HepG2 (cell line): Measurements from ENCODE around the gene GALNT18. TPM values are rescaled to one million over a fixed set of nuclear protein-coding genes. Genes with fewer than 3 reads are reported as not detected.

Experiments
- ARID5B ChIP-seq: IDR thresholded peaks from 2 replicates; pipeline ENCODE4 v1.4.0; 2020; ENCODE audit warnings: mild to moderate bottlenecking, missing genetic modification reagents
- NONO ChIP-seq, 2 experiments: fragments of 450-650 bp in 1 of 2; sonication (generic) in 1 of 2; formaldehyde crosslinking in 1 of 2; IDR thresholded peaks in 1 of 2; conservative IDR thresholded peaks in 1 of 2; 2 replicates each; pipeline versions ENCODE4 v1.6.1 to v1.8.0; 2017 to 2022; ENCODE audit warnings: mild to moderate bottlenecking in 1 of 2, missing genetic modification reagents in 1 of 2, moderate library complexity in 1 of 2
- SMARCE1 ChIP-seq: fragments of 450-650 bp; IDR thresholded peaks from 2 replicates; pipeline ENCODE4 v1.6.1; 2017; ENCODE audit warnings: borderline replicate concordance
- ZBTB42 ChIP-seq: sonication (generic); formaldehyde crosslinking; IDR thresholded peaks from 2 replicates; pipeline ENCODE4 v1.5.0; 2020; ENCODE audit warnings: mild to moderate bottlenecking, missing genetic modification reagents
- ZEB1 ChIP-seq: IDR thresholded peaks from 2 replicates; pipeline ENCODE4 v1.6.1; 2012; ENCODE audit warnings: mild to moderate bottlenecking, low read depth, inconsistent platforms; ENCODE audit not compliant: insufficient replicate concordance
- ZGPAT ChIP-seq: IDR thresholded peaks from 2 replicates; pipeline ENCODE4 v1.6.1; 2016; ENCODE audit warnings: mild to moderate bottlenecking
- ZNF136 ChIP-seq: sonication (generic); formaldehyde crosslinking; IDR thresholded peaks from 2 replicates; pipeline ENCODE4 v1.8.1; 2022; ENCODE audit warnings: low read depth, mild to moderate bottlenecking, moderate library complexity, missing genetic modification reagents
- ZNF674 ChIP-seq: sonication (generic); formaldehyde crosslinking; IDR thresholded peaks from 2 replicates; pipeline ENCODE4 v1.5.0; 2020; ENCODE audit warnings: low read depth, mild to moderate bottlenecking, missing genetic modification reagents
- ZSCAN29 ChIP-seq: sonication (generic); formaldehyde crosslinking; conservative IDR thresholded peaks from 2 replicates; pipeline ENCODE4 v1.4.0; 2020; ENCODE audit warnings: mild to moderate bottlenecking, missing genetic modification reagents
- polyA plus RNA-seq, 8 experiments: library from polyadenylated mRNA; depleted of rRNA in 3 of 8; stranded (reverse) in 7 of 8; unstranded in 1 of 8; fragments of >200 nt; fragmentation: Illumina TruSeq in 4 of 8; extraction: Trizol in 4 of 8; gene quantifications; 2 replicates each; pipeline versions ENCODE4 v1.2.1 to v1.2.3, GENCODE V29; 2011 to 2016; ENCODE audit warnings: low read depth in 4 of 8, missing spikeins in 1 of 8, mixed read lengths in 1 of 8; ENCODE audit not compliant: insufficient read depth in 1 of 8
- total RNA-seq, 5 experiments: library from RNA; depleted of rRNA; stranded (reverse); fragments of >200 nt; fragmentation: Illumina TruSeq; extraction: Trizol; gene quantifications; 2 replicates each; pipeline ENCODE4 v1.2.3, GENCODE V29; 2016; ENCODE audit warnings: low read depth in 1 of 5
- TF ChIP-seq, protein P1 (sequence below): sonication (generic); formaldehyde crosslinking; IDR thresholded peaks from 2 replicates; pipeline ENCODE4 v1.4.0; 2020; ENCODE audit warnings: missing genetic modification reagents
- TF ChIP-seq, protein P2 (sequence below): sonication (generic); formaldehyde crosslinking; IDR thresholded peaks from 2 replicates; pipeline ENCODE4 v1.5.0; 2020; ENCODE audit warnings: mild to moderate bottlenecking, missing genetic modification reagents
- TF ChIP-seq, protein P3 (sequence below): IDR thresholded peaks from 2 replicates; pipeline ENCODE4 v1.6.1; 2016; ENCODE audit warnings: missing biosample characterization, missing genetic modification reagents, low read depth

Gene GALNT18
- total and polyA plus RNA-seq, 2 of the 13 experiments (the other 11 are each of a cell fraction or from before 2014, with no cell fraction given), result 0.11 TPM; not detected in 1

DNA sequence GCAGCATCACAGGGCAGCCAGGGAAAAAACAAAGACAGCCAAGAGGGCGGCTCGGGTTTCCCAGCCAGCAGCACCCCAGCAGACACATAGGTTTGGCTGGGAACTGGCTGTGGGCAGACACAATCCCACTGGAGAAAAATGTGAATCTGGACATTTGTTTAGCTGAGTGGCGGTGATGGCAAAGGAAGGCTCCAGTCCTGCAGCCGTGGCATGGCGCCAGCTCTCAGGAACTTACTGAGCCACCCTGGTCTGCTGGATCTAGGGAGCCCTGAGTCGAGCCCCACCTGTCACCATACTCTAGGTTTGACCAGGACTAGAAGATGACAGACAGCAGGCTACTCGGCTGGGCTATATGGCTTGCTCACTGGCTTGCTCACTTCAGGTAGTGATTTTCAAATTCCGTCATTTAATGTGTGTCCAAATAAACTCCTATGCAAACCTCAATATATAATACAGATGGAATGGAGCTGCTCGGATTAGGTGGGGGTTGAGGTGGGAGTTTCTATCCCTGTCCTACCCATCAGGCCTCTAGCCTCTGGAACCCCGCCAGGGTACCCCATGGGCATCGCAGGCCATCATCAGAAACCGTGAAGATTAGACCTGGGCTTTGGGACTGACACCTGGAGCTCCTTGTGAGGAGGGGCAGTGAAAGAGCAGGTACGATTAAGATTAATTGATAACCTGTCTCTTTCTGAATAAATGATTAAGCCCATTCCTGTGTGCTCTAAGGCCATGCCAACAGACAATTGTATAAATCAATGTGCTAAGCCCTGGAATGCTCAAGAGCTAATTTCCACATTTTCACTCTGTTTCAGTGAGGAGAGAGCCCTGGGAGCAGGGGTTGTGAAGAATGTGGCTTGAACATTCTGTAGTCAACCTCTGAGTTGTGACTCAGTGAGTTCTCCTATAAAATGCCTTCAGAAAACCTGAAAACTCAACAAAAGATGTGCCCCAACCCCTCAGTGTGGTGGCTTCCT, 42.5 kb downstream of the GALNT18 start (continued):
- TF ChIP-seq, protein P1, sequence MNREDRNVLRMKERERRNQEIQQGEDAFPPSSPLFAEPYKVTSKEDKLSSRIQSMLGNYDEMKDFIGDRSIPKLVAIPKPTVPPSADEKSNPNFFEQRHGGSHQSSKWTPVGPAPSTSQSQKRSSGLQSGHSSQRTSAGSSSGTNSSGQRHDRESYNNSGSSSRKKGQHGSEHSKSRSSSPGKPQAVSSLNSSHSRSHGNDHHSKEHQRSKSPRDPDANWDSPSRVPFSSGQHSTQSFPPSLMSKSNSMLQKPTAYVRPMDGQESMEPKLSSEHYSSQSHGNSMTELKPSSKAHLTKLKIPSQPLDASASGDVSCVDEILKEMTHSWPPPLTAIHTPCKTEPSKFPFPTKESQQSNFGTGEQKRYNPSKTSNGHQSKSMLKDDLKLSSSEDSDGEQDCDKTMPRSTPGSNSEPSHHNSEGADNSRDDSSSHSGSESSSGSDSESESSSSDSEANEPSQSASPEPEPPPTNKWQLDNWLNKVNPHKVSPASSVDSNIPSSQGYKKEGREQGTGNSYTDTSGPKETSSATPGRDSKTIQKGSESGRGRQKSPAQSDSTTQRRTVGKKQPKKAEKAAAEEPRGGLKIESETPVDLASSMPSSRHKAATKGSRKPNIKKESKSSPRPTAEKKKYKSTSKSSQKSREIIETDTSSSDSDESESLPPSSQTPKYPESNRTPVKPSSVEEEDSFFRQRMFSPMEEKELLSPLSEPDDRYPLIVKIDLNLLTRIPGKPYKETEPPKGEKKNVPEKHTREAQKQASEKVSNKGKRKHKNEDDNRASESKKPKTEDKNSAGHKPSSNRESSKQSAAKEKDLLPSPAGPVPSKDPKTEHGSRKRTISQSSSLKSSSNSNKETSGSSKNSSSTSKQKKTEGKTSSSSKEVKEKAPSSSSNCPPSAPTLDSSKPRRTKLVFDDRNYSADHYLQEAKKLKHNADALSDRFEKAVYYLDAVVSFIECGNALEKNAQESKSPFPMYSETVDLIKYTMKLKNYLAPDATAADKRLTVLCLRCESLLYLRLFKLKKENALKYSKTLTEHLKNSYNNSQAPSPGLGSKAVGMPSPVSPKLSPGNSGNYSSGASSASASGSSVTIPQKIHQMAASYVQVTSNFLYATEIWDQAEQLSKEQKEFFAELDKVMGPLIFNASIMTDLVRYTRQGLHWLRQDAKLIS, result no peak
- no peak for TF ChIP-seq ZEB1
- TF ChIP-seq ARID5B, result no peak
- TF ChIP-seq ZGPAT (CRISPR knock-in tag), result no peak
- TF ChIP-seq ZNF136 (CRISPR knock-in tag), result no peak
- no peak for TF ChIP-seq NONO (IDR thresholded peaks at IDR 0.05)
- no peak for TF ChIP-seq NONO (CRISPR knock-in tag; conservative IDR thresholded peaks at IDR 0.05)
- TF ChIP-seq ZSCAN29 (CRISPR knock-in tag), result no peak
- no peak for TF ChIP-seq ZBTB42
- no peak for TF ChIP-seq SMARCE1
- TF ChIP-seq ZNF674 (CRISPR knock-in tag), result no peak
- TF ChIP-seq, protein P2, sequence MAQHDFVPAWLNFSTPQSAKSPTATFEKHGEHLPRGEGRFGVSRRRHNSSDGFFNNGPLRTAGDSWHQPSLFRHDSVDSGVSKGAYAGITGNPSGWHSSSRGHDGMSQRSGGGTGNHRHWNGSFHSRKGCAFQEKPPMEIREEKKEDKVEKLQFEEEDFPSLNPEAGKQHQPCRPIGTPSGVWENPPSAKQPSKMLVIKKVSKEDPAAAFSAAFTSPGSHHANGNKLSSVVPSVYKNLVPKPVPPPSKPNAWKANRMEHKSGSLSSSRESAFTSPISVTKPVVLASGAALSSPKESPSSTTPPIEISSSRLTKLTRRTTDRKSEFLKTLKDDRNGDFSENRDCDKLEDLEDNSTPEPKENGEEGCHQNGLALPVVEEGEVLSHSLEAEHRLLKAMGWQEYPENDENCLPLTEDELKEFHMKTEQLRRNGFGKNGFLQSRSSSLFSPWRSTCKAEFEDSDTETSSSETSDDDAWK (CRISPR knock-in tag), result no peak
- TF ChIP-seq, protein P3, sequence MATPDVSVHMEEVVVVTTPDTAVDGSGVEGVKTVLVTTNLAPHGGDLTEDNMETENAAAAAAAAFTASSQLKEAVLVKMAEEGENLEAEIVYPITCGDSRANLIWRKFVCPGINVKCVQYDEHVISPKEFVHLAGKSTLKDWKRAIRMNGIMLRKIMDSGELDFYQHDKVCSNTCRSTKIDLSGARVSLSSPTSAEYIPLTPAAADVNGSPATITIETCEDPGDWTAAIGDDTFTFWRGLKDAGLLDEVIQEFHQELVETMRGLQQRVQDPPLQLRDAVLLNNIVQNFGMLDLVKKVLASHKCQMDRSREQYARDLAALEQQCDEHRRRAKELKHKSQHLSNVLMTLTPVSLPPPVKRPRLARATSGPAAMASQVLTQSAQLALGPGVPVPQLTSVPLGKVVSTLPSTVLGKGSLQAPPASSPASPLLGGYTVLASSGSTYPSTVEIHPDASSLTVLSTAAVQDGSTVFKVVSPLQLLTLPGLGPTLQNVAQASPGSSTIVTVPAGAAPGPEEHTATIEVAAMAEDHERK (CRISPR knock-in tag), result no peak
